Neural cell (in vitro differentiated cells): Measurements from ENCODE around the gene CELF4.

Source experiments
- POLR2AphosphoS5 ChIP-seq: IDR thresholded peaks from 2 replicates; pipeline ENCODE4 v1.6.1; 2012
- TF ChIP-seq, protein P1 (sequence below): fragments of 450-650 bp; IDR thresholded peaks from 2 replicates; pipeline ENCODE4 v1.5.1; 2014; ENCODE audit warnings: antibody characterized with exemption, mild to moderate bottlenecking, moderate library complexity; ENCODE audit not compliant: poor library complexity, severe bottlenecking

- TF ChIP-seq, protein P1, sequence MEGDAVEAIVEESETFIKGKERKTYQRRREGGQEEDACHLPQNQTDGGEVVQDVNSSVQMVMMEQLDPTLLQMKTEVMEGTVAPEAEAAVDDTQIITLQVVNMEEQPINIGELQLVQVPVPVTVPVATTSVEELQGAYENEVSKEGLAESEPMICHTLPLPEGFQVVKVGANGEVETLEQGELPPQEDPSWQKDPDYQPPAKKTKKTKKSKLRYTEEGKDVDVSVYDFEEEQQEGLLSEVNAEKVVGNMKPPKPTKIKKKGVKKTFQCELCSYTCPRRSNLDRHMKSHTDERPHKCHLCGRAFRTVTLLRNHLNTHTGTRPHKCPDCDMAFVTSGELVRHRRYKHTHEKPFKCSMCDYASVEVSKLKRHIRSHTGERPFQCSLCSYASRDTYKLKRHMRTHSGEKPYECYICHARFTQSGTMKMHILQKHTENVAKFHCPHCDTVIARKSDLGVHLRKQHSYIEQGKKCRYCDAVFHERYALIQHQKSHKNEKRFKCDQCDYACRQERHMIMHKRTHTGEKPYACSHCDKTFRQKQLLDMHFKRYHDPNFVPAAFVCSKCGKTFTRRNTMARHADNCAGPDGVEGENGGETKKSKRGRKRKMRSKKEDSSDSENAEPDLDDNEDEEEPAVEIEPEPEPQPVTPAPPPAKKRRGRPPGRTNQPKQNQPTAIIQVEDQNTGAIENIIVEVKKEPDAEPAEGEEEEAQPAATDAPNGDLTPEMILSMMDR, result no peak
- no peak for TF ChIP-seq POLR2AphosphoS5
Measured at GRCh38 chr18:37607281-37607680, 41.7 kb upstream of the CELF4 start.
